NT2/D1 (cell line): ENCODE measurements around the gene METTL22.

Source experiments
- DNase-seq: peaks from one replicate; pipeline ENCODE4 v3.0.0-alpha.2; 2011; ENCODE audit warnings: low read depth, low spot score
- H3K27me3 ChIP-seq: 2 replicates; pipeline ENCODE4 v1.6.0; 2011; ENCODE audit warnings: mild to moderate bottlenecking; ENCODE audit not compliant: insufficient read length, insufficient read depth
- H3K36me3 ChIP-seq: 2 replicates; pipeline ENCODE4 v1.6.1; 2011; ENCODE audit warnings: mild to moderate bottlenecking, low read length, mixed read lengths; ENCODE audit not compliant: insufficient read depth, insufficient read length
- H3K4me1 ChIP-seq: 2 replicates; pipeline ENCODE4 v1.5.1; 2011; ENCODE audit not compliant: insufficient read depth, insufficient read length
- H3K4me3 ChIP-seq: 2 replicates; pipeline ENCODE4 v1.5.1; 2011; ENCODE audit warnings: low read depth; ENCODE audit not compliant: insufficient read length
- H3K9ac ChIP-seq: 2 replicates; pipeline ENCODE4 v1.6.0; 2011; ENCODE audit warnings: low read depth; ENCODE audit not compliant: insufficient read length
- H3K9me3 ChIP-seq: 2 replicates; pipeline ENCODE4 v1.5.1; 2011; ENCODE audit warnings: mild to moderate bottlenecking, low read length; ENCODE audit not compliant: insufficient read depth
- SUZ12 ChIP-seq: IDR thresholded peaks from 2 replicates; pipeline ENCODE4 v1.6.1; 2011; ENCODE audit not compliant: insufficient read length, insufficient read depth; ENCODE audit errors: extremely low read depth
- YY1 ChIP-seq: IDR thresholded peaks from 2 replicates; pipeline ENCODE4 v1.6.1; 2011; ENCODE audit not compliant: insufficient read length, insufficient read depth
- ZNF274 ChIP-seq: IDR thresholded peaks from 2 replicates; pipeline ENCODE4 v1.6.1; 2011; ENCODE audit warnings: mild to moderate bottlenecking, low read depth, low read length

Gene METTL22

DNA sequence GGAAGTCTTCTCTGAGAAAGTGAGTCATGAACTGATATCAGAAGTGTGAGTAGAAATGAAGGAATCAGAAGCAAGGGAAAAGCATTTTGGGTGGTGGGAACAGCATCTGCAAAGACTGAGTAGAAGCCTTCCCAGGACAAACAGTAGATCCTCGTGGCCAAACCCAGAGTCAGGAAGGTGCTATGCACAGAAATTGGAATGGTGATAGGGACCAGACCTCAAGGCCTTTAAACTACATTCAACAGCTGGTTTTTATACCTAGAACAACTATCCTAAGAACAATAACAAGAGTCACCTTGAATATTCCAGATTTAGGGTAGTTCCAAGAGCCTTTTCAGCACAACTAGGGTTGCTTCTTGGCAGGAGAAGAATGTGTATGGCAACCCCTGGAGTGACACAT lies 68.2 kb downstream of the METTL22 start:
- no peaks in the 10 kb centered on the region for H3K36me3 ChIP-seq
- no peak overlapping the region for H3K9ac ChIP-seq
- no peak overlapping the region for H3K4me3 ChIP-seq
- peaks cover 15% of the 10 kb centered on the region; the same call in 1 of the 2 replicates for H3K9me3 ChIP-seq
- no peak for TF ChIP-seq YY1
- no peak for TF ChIP-seq SUZ12
- no peak for TF ChIP-seq ZNF274
- H3K4me1 ChIP-seq, result peaks cover 10% of the 10 kb centered on the region
- no peak for DNase-seq
- no peaks in the 10 kb centered on the region for H3K27me3 ChIP-seq

DNA sequence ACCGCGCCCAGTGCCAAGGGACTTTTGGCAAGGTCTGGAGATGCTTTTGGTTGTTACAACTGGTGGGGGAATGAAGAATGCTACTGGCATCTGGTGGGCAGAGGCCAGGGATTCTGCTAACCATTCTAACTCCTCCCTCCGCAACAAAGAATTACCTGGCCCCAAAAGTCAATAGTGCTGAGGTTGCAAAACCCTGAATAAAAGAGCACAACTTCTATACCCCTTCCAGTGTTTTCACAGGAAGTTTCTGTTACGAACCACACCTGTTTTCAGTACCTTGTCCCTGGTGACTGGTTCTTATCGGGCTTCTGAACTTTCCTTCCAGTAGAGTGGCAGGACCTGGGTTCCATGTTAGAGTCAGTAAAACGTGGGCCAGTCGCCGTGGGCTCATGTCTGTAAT lies 70.2 kb downstream of the METTL22 start:
- no peak overlapping the region for H3K9ac ChIP-seq
- no peak for DNase-seq
- H3K36me3 ChIP-seq, result no peaks in the 10 kb centered on the region

DNA sequence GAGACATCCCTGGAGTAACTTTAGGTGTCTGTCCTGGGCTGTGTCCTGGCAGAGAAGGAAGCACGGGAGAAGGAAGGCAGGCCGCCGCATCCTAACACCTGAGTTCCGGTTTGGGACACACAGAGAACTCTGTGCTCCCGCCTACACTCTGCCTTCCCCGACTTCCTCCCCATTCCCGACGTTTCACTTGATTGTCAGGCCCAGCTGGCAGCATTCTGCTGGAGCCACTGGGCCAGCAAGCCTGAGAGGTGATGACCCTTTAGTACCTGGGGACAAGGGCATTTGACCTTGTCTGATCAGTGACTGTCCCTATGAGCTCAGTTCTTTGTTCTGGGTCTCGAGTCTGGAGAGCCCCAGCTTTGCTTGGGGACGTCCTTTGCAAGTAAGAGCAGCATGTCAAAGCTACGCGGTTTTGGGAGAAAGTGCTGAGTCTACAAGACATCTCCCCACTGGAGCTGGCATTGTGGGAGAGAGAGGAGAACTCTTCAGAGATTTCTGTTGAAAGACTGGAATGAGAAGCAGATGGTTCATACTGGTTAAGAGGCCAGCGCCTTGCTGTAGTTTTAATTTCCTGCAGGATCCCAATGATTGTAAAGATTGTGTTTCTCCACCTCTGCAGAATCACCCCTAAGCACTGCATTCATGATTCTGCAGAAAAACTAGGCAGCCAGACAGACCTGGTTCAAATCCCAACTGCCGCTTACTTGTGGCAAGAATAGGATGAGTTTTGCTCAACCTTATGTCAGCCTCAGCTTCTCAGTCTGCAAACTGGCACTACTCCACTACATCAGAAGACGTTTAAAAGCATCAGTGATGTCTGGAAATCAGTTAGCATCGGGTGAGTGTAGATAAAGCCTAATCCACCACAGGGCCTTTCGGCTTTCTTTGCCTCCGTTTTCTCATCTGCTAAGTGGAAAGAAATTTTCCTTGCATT lies 73.6 kb downstream of the METTL22 start:
- TF ChIP-seq YY1 (no peak), SUZ12 (no peak), ZNF274 (no peak)
- H3K4me1 ChIP-seq, result peaks cover 2% of the 10 kb centered on the region
- no peak overlapping the region for H3K9ac ChIP-seq
- H3K36me3 ChIP-seq, result no peaks in the 10 kb centered on the region
- peaks cover 4% of the 10 kb centered on the region; the same call in 1 of the 2 replicates for H3K9me3 ChIP-seq
- no peaks in the 10 kb centered on the region for H3K27me3 ChIP-seq
- no peak overlapping the region for H3K4me3 ChIP-seq
- DNase-seq, result no peak

More for the DNA sequence above, 70.2 kb downstream of the METTL22 start:
- H3K4me1 ChIP-seq, result peaks cover 4% of the 10 kb centered on the region
- no peak for TF ChIP-seq ZNF274
- TF ChIP-seq SUZ12, result no peak
- TF ChIP-seq YY1, result no peak
- peaks cover 15% of the 10 kb centered on the region; the same call in 1 of the 2 replicates for H3K9me3 ChIP-seq
- no peak overlapping the region for H3K4me3 ChIP-seq
- H3K27me3 ChIP-seq, result no peaks in the 10 kb centered on the region

DNA sequence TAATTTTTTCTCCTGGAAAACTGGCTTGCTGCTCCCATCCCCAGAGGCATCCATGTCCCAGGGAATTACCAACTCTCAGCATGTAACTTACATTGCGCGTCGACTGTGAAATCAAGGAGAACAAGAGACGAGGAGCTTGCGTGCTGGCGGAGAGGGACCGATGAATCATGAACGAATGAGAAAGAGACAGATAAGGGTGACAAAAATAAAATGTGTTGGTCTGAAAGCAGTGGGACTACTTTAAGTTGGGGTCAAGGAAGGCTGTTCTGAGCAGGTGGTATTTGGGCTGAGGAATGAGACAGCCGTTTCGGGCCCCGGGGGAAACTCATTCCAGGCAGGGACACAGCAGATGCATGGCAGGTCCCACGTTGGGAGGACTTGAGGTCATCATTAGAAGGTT lies 75.4 kb downstream of the METTL22 start:
- no peaks in the 10 kb centered on the region for H3K27me3 ChIP-seq
- no peak overlapping the region for H3K4me3 ChIP-seq
- no peaks in the 10 kb centered on the region for H3K36me3 ChIP-seq
- no peak overlapping the region for H3K9ac ChIP-seq
- DNase-seq, result no peak
- H3K9me3 ChIP-seq, result no peaks in the 10 kb centered on the region
- peaks cover 2% of the 10 kb centered on the region for H3K4me1 ChIP-seq
- TF ChIP-seq SUZ12, result no peak
- TF ChIP-seq ZNF274, result no peak
- no peak for TF ChIP-seq YY1

DNA sequence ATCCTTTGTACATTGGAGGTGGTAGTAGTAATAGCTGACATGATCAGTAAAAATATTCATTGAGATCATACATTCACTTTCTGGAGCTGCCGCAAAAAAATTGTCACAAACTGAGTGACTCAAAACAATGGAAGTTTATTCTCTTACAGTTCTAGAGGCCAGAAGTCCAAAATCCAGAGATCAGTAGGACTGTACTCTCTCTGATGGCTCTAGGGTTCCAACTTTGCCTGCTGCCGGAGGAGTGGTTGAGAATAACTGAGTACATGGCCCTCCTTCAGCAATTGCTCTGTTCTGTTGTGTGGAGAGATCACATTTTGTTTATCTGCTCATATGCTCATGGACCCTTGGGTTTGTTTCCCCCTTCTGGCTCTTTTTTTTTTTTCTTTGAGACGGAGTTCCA lies 76.5 kb downstream of the METTL22 start:
- Histone ChIP-seq H3K9ac (no peak overlapping the region), H3K27me3 (no peaks in the 10 kb centered on the region), H3K36me3 (no peaks in the 10 kb centered on the region), H3K4me1 (peaks cover 2% of the 10 kb centered on the region), H3K9me3 (no peaks in the 10 kb centered on the region), H3K4me3 (no peak overlapping the region)
- no peak for DNase-seq
- TF ChIP-seq YY1 (no peak), SUZ12 (no peak), ZNF274 (no peak)
